ENCODE data around the gene IL19.

IL19 gene

DNA sequence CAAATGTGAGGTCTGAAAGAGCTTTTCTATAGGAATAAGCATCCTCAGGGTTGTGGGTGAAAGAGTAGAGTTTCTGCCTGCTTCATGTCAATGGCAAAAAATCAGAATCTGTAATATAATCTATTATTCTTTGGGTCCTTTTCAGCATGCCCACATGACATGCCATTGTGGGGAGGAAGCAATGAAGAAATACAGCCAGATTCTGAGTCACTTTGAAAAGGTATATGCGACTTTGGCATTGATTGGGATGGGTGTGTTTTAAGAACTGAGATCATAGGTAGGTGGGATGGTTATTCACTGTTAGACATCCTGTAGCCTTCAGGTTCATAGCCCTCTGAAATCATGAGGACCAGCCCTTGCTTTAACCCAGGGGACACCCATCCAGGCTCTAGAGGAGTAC lies 96.7 kb downstream of the IL19 start:
- no peak for DNase-seq

DNA sequence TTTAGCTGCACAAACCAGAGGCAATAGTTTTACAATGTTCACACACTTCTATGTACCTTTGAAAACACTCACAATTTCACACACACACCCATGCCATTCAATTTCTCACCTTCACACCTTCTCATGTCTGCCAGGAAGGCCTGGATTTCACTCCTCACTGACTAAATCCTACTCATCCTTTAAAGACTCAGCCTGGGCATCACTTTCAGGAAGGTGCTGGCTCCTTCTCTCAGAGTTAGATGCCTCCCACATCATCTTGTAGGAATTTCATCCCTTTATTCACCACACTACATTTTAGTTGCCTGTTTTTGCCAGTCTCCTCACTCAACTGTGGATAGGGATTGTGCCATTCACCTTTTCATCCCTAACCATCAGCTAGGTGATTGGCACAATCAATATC lies 97.1 kb downstream of the IL19 start:
- no peak for DNase-seq

DNA sequence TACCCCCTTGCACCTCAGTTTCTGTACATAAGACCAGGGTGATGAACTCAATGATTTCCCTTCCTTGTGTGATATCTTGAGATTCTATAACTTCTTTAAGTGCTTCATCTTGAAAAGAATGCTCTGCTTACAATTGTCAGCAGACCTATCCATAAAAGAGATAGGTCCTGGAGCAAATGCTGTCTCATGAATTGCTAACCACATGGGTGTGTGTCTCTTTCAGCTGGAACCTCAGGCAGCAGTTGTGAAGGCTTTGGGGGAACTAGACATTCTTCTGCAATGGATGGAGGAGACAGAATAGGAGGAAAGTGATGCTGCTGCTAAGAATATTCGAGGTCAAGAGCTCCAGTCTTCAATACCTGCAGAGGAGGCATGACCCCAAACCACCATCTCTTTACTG lies 97.7 kb downstream of the IL19 start:
- DNase-seq: no peak

DNA sequence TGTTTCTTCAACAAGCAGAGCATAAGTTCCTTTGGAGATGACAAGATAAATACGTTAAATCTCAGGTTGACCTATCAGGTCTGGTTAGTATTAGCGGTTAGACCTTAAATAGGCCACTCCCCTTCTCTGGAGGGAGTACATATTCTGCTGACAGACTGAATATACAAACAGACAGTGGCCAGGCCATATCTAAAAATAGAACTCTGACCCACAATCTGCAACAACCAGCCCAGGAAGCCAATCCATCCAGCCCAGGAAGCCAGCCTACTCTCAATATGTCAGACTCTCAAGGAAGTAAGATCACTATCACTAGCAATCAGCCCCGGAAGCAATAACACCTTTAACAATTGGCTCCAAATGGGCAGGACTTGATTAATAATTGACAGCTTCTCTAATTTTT lies 101.6 kb downstream of the IL19 start:
- DNase-seq: no peak

DNA sequence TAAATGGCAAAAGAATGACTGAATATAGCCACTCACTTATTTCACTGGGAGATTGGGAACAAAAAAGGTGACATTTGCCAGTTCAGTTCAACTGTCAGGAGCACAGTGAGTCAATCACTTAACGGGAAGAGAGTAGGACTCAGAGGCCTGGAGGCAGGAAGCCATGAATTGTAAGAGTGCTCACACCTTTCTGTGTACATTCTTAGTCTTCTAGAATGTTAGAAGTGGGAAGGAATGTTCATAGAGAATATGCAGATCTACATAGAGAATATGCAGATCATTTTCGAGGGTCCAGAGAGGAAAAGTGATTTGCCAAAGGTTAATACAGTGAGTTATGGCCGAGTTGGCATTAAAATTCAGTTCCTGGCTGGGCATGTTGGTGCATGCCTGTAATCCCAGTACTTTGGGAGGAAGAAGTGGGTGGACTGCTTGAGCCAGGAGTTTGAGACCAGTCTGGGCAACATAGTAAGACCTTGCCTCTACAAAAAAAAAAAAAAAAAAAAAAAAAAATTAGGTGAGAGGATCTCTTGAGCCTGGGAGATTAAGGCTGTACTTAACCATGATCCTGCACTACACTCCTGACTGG lies 103.1 kb downstream of the IL19 start:
- DNase-seq: no peak

DNA sequence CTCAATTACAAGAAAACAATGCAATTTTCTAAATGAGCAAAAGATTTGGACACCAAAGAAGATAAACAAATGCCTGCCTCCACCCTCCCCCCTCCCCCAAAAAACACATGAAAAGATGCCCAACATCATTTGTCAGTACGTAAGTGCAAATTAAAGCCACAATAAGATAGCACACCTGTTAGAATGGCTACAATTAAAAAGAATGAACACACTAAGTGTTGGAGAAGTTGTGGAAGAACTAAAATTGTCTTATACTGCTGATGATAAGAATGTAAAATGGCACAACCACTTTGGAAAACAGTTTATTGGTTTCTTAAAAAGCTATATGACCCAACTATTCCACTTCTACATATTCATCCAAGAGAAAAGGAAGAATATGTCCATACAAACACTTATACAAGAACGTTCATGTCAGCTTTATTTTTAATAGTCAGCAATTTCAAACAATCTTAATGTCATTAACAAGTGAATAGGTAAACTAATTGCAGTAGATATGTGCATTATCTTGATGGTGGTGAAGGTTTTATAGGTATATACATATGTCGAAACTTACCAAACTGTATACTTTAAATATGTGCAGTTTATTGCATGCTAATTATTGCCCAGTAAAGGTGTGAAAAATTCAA lies 105.3 kb downstream of the IL19 start:
- DNase-seq: no peak

DNA sequence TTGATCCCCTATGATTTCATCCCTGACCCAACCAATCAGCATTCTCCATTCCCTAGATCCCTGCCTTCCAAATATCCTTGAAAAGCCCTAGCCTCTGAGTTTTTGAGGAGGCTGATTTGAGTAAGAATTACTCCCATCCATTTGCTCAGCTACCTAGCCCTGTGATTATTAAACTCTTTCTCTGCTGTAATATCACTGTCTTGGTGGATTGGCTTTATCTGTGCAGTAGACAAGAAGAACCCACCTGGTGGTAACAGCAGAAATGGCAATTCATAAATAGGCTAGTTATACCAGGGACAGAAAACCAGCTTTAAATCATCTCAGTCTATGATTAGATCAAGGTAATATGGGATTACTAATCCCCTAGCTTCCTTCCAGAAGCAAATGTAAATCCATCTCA lies 107.9 kb downstream of the IL19 start:
- DNase-seq: no peak

DNA sequence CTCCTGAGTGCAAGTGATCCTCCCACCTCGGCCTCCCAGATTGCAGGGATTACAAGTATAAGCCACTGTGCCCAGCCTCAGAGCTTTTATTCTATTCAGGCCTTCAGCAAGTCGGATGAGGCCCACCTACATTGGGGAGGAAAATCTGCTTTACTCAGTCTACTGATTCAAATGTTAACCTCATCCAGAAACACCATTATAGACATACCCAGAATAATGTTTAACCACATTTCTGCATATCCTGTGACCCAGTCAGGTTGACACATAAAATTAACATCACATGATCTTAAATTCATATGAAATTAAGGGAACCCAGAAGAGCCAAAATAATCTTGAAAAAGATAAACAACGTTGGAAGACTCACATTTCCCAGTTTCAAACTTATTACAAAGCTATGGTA lies 109.7 kb downstream of the IL19 start:
- no peak for DNase-seq

DNA sequence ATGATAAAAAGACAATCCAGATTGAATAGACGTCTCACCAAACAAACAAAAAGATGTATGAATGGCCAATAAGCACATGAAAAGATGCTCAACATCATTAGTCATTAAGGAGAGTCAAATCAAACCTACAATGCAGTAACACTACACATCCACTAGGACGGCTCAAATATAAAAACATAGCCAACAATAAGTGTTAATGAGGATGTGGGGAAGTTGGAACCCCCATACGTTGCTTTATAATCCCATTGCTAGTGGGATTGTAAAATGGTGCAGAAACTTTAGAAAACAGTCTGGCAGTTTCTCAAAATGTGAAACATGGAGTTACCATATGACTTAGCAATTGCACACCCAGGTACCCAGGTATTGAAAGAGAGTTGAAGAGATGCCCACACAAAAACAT lies 112.0 kb downstream of the IL19 start:
- no peak for DNase-seq

DNA sequence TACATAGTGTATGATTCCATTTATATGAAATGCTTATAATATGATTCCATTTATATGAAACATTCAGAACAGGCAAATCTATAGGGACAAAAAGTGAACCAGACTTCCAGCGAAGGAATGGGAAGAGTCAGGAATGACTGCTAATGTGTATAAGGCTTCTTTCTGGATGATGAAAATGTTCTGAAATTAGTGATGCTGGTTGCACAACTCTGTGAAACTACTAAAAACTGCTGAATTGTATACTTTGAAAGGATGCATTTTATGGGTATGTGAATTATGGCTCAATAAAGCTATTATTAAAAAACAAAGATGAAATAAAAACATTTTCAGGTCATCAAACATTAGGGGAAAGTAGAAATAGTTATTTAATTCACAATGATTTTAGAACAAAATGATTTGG lies 112.6 kb downstream of the IL19 start:
- DNase-seq: no peak

DNA sequence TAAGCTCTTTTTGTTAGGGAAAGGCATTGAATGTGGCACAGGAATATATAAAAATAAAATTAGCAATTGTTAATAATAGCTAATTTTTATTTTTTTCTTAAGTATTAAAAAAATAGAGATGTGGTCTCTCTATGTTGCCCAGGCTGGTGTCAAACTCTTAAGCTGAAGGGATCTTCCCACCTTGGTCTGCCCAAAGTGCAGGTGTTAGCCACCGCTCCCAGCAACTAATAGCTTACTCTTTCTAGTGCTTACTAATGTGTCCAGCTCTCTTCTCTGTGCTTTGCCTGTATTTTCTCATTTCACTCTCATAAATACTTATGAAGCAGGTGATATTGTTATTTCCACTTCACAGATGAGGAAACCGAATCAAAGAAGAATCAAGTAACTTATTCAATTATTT lies 113.3 kb downstream of the IL19 start:
- no peak for DNase-seq

DNA sequence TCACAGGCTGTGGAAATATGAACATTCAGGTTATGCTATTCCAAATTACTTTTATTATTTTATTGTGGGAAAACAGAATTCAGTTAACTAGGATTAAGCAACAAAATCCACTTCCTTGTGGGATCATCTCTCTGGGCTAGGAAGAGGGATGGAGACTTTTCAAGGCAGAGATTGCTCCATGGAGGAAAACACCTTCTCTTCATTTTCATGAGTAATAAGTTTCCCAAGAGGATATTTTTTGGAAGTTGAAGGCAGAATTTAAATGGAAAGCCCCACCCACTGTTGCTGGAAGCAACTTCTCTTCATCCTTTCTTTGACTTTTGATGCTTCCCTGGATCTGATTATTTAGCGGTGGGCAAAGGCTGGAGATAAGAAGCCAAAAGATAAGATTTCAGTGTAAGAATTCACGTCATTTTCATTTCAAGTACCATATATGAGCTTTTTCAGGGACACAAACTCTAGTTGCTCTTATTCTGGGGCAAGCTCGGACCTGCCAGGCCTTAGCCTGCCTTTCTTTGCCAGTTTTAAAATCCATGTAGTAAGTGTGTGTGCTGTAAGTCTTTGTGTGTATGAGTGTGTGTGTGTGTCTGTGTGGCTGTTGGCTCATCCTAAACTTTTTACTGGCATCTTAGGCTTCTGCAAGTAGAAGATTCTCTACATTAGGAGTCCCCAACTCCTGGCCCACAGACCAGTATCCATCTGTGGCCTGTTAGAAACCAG lies 114.9 kb downstream of the IL19 start:
- DNase-seq: no peak

DNA sequence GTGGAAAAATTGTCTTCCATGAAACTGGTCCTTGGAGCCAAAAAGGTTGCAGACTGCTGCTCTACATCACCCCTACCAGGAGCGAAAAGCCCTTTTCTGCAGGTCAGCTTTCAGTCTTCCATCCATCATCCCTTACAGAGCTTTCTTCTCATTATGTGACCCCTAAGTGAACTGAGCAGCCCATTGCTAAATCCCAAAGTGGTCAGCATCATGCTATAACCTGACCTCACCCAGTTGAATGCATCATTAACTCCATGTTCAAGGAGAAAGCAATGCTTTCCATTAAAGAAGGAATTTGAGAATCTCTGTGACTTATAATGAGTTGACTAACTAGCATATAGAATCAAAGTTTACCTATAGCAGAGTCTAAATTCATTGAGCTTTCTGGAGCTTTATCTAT lies 116.3 kb downstream of the IL19 start:
- no peak for DNase-seq

DNA sequence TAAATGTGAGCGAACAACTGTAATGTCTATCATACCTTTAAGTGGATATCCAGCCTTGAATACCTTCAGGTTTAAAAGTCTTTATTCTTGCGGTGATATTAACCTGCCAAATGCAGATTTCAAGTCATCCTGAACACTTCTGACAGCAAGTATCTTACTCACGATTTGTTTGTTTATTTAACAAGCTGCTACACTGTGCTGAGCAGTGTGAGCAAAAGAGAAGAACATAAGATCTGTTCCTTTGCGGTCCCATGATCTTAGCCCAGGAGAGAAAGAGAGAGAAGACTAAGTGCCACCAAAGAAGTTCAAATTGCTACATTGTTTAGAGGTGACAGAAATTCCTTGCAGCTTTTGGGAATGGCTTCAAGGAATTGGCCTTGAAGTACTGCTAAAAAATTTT lies 117.1 kb downstream of the IL19 start:
- DNase-seq: no peak

DNA sequence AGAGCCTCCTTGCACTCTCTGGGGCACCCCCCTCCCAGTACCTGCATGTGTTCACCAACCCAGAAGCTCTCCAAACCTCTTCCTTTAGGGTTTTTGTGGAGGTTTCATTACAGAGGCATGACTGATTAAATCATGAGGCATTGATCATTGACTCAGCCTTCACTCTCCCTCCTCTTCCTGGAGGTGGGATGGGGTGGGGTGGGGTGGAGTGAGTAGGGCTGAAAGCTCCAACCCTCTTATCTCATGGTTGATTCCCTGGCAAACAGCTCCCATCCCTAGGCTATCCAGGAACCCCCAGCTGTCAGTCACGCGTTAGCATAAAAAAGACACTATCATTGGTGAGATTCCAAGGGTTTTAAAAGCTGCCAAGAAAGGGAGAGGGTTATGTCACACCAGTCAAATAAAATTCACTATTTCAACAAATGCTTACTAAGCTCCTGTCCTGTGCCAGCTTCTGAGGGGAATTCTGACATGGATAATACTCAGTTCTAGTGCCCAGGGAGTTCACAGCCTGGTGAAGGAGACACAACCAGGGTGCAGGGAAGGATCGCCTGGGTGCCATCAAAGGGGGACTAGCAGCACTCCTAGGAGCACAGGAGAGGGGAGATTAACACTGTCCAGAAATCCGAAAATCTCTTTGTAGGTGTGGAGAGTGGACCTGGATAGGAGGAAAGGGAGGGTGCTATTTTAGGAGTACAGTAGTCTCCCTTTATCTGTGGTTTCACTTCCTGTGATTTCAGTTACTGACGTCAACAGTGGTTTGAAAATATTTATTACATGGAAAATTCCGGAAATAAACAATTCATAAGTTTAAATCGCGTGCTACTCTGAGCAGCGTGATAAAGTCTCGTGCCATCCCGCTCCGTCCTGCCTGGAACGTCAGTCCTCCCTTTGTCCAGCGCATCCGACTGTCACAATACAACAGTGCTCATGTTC lies 119.8 kb downstream of the IL19 start:
- no peak for DNase-seq

DNA sequence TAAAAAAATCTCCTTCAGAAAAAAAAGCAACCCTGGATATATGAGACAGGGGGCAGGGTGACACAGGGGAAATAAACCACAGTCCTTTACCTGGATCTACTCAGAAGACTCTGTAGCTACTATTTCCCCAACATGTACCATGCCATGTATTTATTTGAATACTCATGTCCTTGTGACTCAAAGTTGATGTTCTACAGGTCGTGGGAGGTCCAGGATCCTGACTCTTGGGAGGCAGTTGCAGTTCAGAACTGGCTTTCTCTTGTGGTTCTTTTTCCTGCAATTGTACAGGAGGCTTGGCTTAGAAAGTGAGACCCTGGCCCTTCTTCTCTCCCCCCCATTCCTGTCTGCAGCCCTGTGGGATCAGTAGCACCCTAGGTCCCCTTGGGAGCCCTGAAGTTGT lies 120.8 kb downstream of the IL19 start:
- no peak for DNase-seq

Data from activated gamma-delta T cell treated with Interleukin-2 at 50 U/mL for 16 hours (primary cell).